K562 (cell line): ENCODE measurements around the gene PGBD1. TPM values are rescaled to one million over a fixed set of nuclear protein-coding genes. Genes with fewer than 3 reads are reported as not detected.

Source experiments
- ATAC-seq: fragments of 200-7000 bp; cut with Tn5 transposase; 3 replicates; pipeline ENCODE4 v1.9.1; 2020; ENCODE audit warnings: moderate library complexity
- BruUV-seq: library from RNA; stranded (reverse); fragments of 400-500 nt; replicated peaks from 2 replicates; lab custom pipeline; 2021; lab: Mats Ljungman, UMichigan
- CTCF ChIA-PET: fragments of 300-600 bp; formaldehyde crosslinking; extraction: SDS; loops from one replicate; lab custom pipeline; 2021; ENCODE audit warnings: low intra/inter-chr PET ratio; lab: Yijun Ruan, JAX
- POLR2A ChIA-PET: fragments of 300-600, 350-650 bp; sonication (Branson Sonifier 250); formaldehyde crosslinking; extraction: SDS; loops from one replicate; lab custom pipeline; 2021; ENCODE audit warnings: antibody characterized with exemption, inconsistent platforms; lab: Yijun Ruan, JAX
- DNase-seq, 4 experiments: peaks; one replicate each; pipeline versions ENCODE4 v3.0.0 to v3.0.0-alpha.2; 2011 to 2018; ENCODE audit warnings: low spot score in 3 of 4, mixed read lengths in 3 of 4; ENCODE audit errors: extremely low read depth in 1 of 4
- FAIRE-seq: peaks from 2 replicates; lab custom pipeline; 2011; peaks lifted over from hg19 to GRCh38; lab: Jason Lieb, UNC
- H2AFZ ChIP-seq: 2 replicates; pipeline ENCODE4 v1.6.0; 2011; ENCODE audit warnings: low read depth, low read length, control low read depth, inconsistent platforms
- H3K27ac ChIP-seq: fragments of 200-600 bp; 3 replicates; pipeline ENCODE4 v1.8.0; 2011; ENCODE audit warnings: low read depth, mild to moderate bottlenecking, control low read depth, inconsistent platforms, low read length, moderate library complexity, mixed read lengths; ENCODE audit errors: extremely low read depth
- H3K27me3 ChIP-seq, 2 experiments: fragments of 300-600 bp in 1 of 2; 2 replicates in 1 of 2; 3 replicates in 1 of 2; pipeline versions ENCODE4 v1.6.0 to v1.8.0; 2011; ENCODE audit warnings: inconsistent platforms in 2 of 2, low read length in 2 of 2, mild to moderate bottlenecking in 1 of 2, mixed read lengths in 1 of 2, moderate library complexity in 1 of 2; ENCODE audit not compliant: control insufficient read depth in 2 of 2, insufficient read depth in 2 of 2
- H3K36me3 ChIP-seq: fragments of 300-600 bp; 3 replicates; pipeline ENCODE4 v1.8.0; 2011; ENCODE audit warnings: mild to moderate bottlenecking, low read length, inconsistent platforms; ENCODE audit not compliant: control insufficient read depth, insufficient read depth
- H3K4me1 ChIP-seq, 2 experiments: fragments of 200-600 bp in 1 of 2; replicated peaks in 1 of 2; 2 replicates in 1 of 2; 3 replicates in 1 of 2; pipeline versions ENCODE4 v1.5.1 to v1.8.0; 2011; ENCODE audit warnings: inconsistent platforms in 2 of 2, low read length in 2 of 2, mild to moderate bottlenecking in 1 of 2, mixed read lengths in 1 of 2, moderate library complexity in 1 of 2; ENCODE audit not compliant: control insufficient read depth in 2 of 2, insufficient read depth in 2 of 2
- H3K4me2 ChIP-seq: 2 replicates; pipeline ENCODE4 v1.6.1; 2011; ENCODE audit warnings: low read length, control low read depth, inconsistent platforms, mixed read lengths; ENCODE audit not compliant: insufficient read depth
- H3K4me3 ChIP-seq: fragments of 200-600 bp; sonication (generic), shearing (Covaris generic); 2 replicates; pipeline ENCODE4 v1.5.1; 2016; ENCODE audit warnings: control low read depth, inconsistent platforms
- H3K79me2 ChIP-seq: fragments of 200-600 bp; 3 replicates; pipeline ENCODE4 v1.8.0; 2011; ENCODE audit warnings: low read length, inconsistent platforms; ENCODE audit not compliant: control insufficient read depth, insufficient read depth
- H3K9ac ChIP-seq, 2 experiments: 2 replicates each; pipeline versions ENCODE4 v1.6.0 to v1.6.1; 2011; ENCODE audit warnings: low read depth in 2 of 2, low read length in 2 of 2, control low read depth in 1 of 2, inconsistent platforms in 1 of 2, mild to moderate bottlenecking in 1 of 2, mixed read lengths in 1 of 2; ENCODE audit not compliant: insufficient read depth in 1 of 2
- H3K9me1 ChIP-seq: one replicate; pipeline ENCODE4 v1.6.0; 2011; ENCODE audit warnings: inconsistent platforms, mild to moderate bottlenecking, low read length, moderate library complexity; ENCODE audit not compliant: control insufficient read depth, insufficient read depth
- H3K9me3 ChIP-seq: replicated peaks from 2 replicates; pipeline ENCODE4 v1.5.1; 2011; ENCODE audit warnings: low read depth, low read length, inconsistent platforms; ENCODE audit not compliant: control insufficient read depth, insufficient read depth
- H4K20me1 ChIP-seq: replicated peaks from 2 replicates; pipeline ENCODE4 v1.6.1; 2011; ENCODE audit warnings: low read length, inconsistent platforms, mixed read lengths; ENCODE audit not compliant: control insufficient read depth, insufficient read depth
- BRCA1 ChIP-seq, 2 experiments: fragments of 450-650 bp in 1 of 2; sonication (generic) in 1 of 2; formaldehyde crosslinking in 1 of 2; IDR thresholded peaks; 2 replicates each; pipeline versions ENCODE4 v1.5.0 to v1.6.1; 2017 to 2020; ENCODE audit warnings: mild to moderate bottlenecking in 1 of 2, missing genetic modification reagents in 1 of 2
- KAT2B ChIP-seq: IDR thresholded peaks from one replicate; pipeline ENCODE4 v1.6.1; 2012; ENCODE audit warnings: low read depth, mild to moderate bottlenecking, control low read depth, inconsistent platforms, low read length, moderate library complexity
- KLF13 ChIP-seq: fragments of 450-650 bp; IDR thresholded peaks from 2 replicates; pipeline ENCODE4 v1.6.1; 2016; ENCODE audit warnings: missing genetic modification characterization, low read depth, mild to moderate bottlenecking, missing compliant biosample characterization, moderate library complexity, borderline replicate concordance
- NR3C1 ChIP-seq: sonication (generic); formaldehyde crosslinking; IDR thresholded peaks from 2 replicates; pipeline ENCODE4 v1.8.1; 2022; ENCODE audit warnings: missing genetic modification reagents
- PHTF2 ChIP-seq: fragments of 250-450 bp; sonication (Bioruptor Pico); IDR thresholded peaks from 2 replicates; pipeline ENCODE4 v1.5.0; 2021; ENCODE audit warnings: mild to moderate bottlenecking
- PREB ChIP-seq: sonication (generic); formaldehyde crosslinking; IDR thresholded peaks from 2 replicates; pipeline ENCODE4 v1.8.1; 2023; ENCODE audit warnings: mild to moderate bottlenecking, missing genetic modification reagents
- RBM22 ChIP-seq: fragments of 200-400 bp; formaldehyde crosslinking; IDR thresholded peaks from 2 replicates; pipeline ENCODE4 v1.6.1; 2018; ENCODE audit warnings: low read length, low read depth; ENCODE audit not compliant: poor library complexity, severe bottlenecking
- SMARCB1 ChIP-seq: IDR thresholded peaks from 2 replicates; pipeline ENCODE4 v1.6.1; 2011; ENCODE audit warnings: improper control_type of control experiment, low read depth; ENCODE audit not compliant: insufficient read length
- SNIP1 ChIP-seq: fragments of 450-650 bp; IDR thresholded peaks from 2 replicates; pipeline ENCODE4 v1.7.1; 2017; ENCODE audit warnings: low read depth, mild to moderate bottlenecking
- ZMIZ1 ChIP-seq, 2 experiments: fragments of 150-350 bp in 1 of 2; IDR thresholded peaks; 2 replicates each; pipeline ENCODE4 v1.6.1; 2012 to 2016; ENCODE audit warnings: low read depth in 2 of 2, low read length in 2 of 2, mild to moderate bottlenecking in 1 of 2, moderate library complexity in 1 of 2
- ZNF133 ChIP-seq: fragments of 250-450 bp; sonication (Bioruptor Pico); IDR thresholded peaks from 2 replicates; pipeline ENCODE4 v1.4.0; 2020; ENCODE audit warnings: mild to moderate bottlenecking
- ZNF311 ChIP-seq: fragments of 250-450 bp; sonication (Bioruptor Pico); IDR thresholded peaks from 2 replicates; pipeline ENCODE4 v1.4.0; 2020; ENCODE audit warnings: mild to moderate bottlenecking, moderate library complexity
- ZNF511 ChIP-seq: sonication (generic); formaldehyde crosslinking; IDR thresholded peaks from 2 replicates; pipeline ENCODE4 v1.8.0; 2022; ENCODE audit warnings: mild to moderate bottlenecking, missing genetic modification reagents
- WGBS: fragments of 100-300 bp; shearing (Covaris generic); methylation state at CpG from one replicate; pipeline ENCODE4 v1.1.6; 2016; ENCODE audit warnings: low coverage, mixed read lengths; ENCODE audit not compliant: insufficient coverage; ENCODE audit errors: missing lambda C conversion rate; 5-methylcytosine and 5-hydroxymethylcytosine counted together
- in situ Hi-C: fragments of 300-500 bp; cut with MboI; formaldehyde crosslinking; loops from 4 replicates; pipeline ENCODE4 v1.15.0; 2018; ENCODE audit warnings: inconsistent platforms, mixed read lengths
- intact Hi-C: fragments of 100-400 bp; cut with micrococcal nuclease; formaldehyde crosslinking; loops from 2 replicates; pipeline ENCODE4 v1.14.2; 2022
- polyA plus RNA-seq, 8 experiments: library from polyadenylated mRNA; depleted of rRNA in 4 of 8; stranded (reverse) in 5 of 8; unstranded in 3 of 8; fragments of >200 nt; fragmentation: Nextera tagmentation in 2 of 8; fragmentation: Illumina TruSeq in 1 of 8; extraction: Ambion mirVana in 2 of 8; extraction: Trizol in 1 of 8; gene quantifications; 2 replicates each; pipeline versions ENCODE4 v1.2.1 to v1.2.3, GENCODE V29; 2011 to 2014; ENCODE audit warnings: inconsistent platforms in 1 of 8, missing spikeins in 1 of 8
- total RNA-seq, 7 experiments: library from RNA; depleted of rRNA in 6 of 7; stranded (reverse); fragments of >200 nt in 6 of 7; fragmentation: Illumina TruSeq in 2 of 7; extraction: Trizol in 2 of 7; gene quantifications; 2 replicates each; pipeline versions ENCODE4 v1.2.1 to v1.2.3, GENCODE V29; 2011 to 2021; ENCODE audit warnings: low replicate concordance in 1 of 7

The PGBD1 gene
- total and polyA plus RNA-seq, 9 of the 15 experiments (the other 6 are each of a cell fraction or from before 2014, with no cell fraction given) = 3.3 to 9.0 (median 7.3) TPM

GRCh38 chr6:28245206-28245941 is 36.0 kb upstream of the PGBD1 start:
- ChIA-PET POLR2A (interaction anchor here (0.6 to 1.7 kb wide), 5 partner anchors 8 to 204 kb away, joined by 3 to 11 read pairs (median 4); partner anchors contain the start of genes PGBD1 and ZSCAN26), CTCF (no interaction called here)
- 69% methylated on average over 6 of the region's 6 CpGs for WGBS
- no TSS peak for BruUV-seq
- H3K9me3 ChIP-seq = no peaks in the 10 kb centered on the region
- ATAC-seq (no peak), DNase-seq (no peak), FAIRE-seq (no peak)
- H2AFZ ChIP-seq = no peak overlapping the region
- no peaks in the 10 kb centered on the region for H4K20me1 ChIP-seq
- H3K4me2 ChIP-seq = no peak overlapping the region
- in situ Hi-C loops (no loop called here), intact Hi-C loops (no loop called here)
- H3K79me2 ChIP-seq = no peaks in the 10 kb centered on the region
- no peak overlapping the region for H3K27ac ChIP-seq
- H3K27me3 ChIP-seq = no peaks in the 10 kb centered on the region
- H3K4me3 ChIP-seq = no peak overlapping the region
- H3K9ac ChIP-seq = no peak overlapping the region
- no peaks in the 10 kb centered on the region for H3K4me1 ChIP-seq
- peaks cover 46% of the 10 kb centered on the region; the same call in 2 of the 3 replicates for H3K36me3 ChIP-seq
- no peaks in the 10 kb centered on the region for H3K9me1 ChIP-seq
- no peak for TF ChIP-seq ZNF311 (CRISPR knock-in tag)
- TF ChIP-seq NR3C1 = no peak
- TF ChIP-seq ZNF511 = no peak
- no peak for TF ChIP-seq ZMIZ1 (IDR thresholded peaks at IDR 0.05; ENCODE audit: low read depth in 2 of 2, low read length in 2 of 2)
- TF ChIP-seq BRCA1 (IDR thresholded peaks at IDR 0.05) = no peak
- no peak for TF ChIP-seq BRCA1 (CRISPR knock-in tag; IDR thresholded peaks at IDR 0.05)
- no peak for TF ChIP-seq ZNF133
- TF ChIP-seq SNIP1 = no peak
- TF ChIP-seq SMARCB1 = no peak
- TF ChIP-seq KLF13 = no peak
- no peak for TF ChIP-seq RBM22
- TF ChIP-seq PREB (CRISPR knock-in tag) = no peak
- TF ChIP-seq PHTF2 (CRISPR knock-in tag) = no peak
- no peak for TF ChIP-seq KAT2B
